ENCODE measurements around the gene GANAB. TPM values are rescaled to one million over a fixed set of nuclear protein-coding genes. Genes with fewer than 3 reads are reported as not detected.

Gene GANAB
- total RNA-seq, 1 donor from 2014 or later: 229 TPM

DNA sequence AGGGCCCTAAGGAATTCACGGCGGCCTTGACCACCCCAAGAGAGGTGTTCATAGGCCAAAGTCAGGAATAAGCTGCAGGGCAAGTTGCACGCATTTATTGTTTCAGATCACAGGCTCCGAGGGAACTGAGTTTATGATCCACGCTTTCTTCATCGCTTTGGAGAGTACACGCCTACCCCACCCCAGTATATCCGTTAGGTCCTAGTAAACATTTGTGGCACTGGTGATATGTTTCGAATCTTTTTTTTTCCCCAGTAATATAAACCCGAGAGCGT, 805 bp downstream of the GANAB start:
- Histone ChIP-seq H3K9me3 (no peaks in the 10 kb centered on the region), H3K27ac (peak overlapping the region; percentile 96), H3K4me1 (peaks cover 16% of the 10 kb centered on the region), H3K36me3 (peaks cover 45% of the 10 kb centered on the region), H3K27me3 (no peaks in the 10 kb centered on the region), H3K4me3 (peak overlapping the region; percentile 92)
- ATAC-seq (no peak), DNase-seq (no peak)
- TF ChIP-seq, protein P1, sequence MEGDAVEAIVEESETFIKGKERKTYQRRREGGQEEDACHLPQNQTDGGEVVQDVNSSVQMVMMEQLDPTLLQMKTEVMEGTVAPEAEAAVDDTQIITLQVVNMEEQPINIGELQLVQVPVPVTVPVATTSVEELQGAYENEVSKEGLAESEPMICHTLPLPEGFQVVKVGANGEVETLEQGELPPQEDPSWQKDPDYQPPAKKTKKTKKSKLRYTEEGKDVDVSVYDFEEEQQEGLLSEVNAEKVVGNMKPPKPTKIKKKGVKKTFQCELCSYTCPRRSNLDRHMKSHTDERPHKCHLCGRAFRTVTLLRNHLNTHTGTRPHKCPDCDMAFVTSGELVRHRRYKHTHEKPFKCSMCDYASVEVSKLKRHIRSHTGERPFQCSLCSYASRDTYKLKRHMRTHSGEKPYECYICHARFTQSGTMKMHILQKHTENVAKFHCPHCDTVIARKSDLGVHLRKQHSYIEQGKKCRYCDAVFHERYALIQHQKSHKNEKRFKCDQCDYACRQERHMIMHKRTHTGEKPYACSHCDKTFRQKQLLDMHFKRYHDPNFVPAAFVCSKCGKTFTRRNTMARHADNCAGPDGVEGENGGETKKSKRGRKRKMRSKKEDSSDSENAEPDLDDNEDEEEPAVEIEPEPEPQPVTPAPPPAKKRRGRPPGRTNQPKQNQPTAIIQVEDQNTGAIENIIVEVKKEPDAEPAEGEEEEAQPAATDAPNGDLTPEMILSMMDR (IDR thresholded peaks at IDR 0.05): no peak
- intact Hi-C loops (cut with DNase I): no loop called here

DNA sequence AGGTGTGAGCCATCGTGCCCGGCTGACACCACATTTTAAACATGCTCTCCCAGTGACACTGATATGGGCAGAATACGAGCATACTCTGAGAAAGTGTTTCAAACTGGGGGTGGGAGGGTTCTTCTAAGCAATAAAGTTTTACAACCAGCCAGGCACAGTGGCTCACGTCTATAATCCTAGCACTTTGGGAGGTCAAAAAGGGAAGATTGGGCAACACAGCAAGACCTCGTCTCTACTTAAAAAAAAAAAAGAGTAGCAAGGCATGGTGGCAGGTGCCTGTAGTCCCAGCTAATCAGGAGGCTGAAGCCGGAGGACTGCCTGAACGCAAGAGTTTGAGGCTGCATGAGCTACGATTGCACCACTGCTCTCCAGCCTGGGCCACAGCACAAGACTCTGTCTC, 2.2 kb downstream of the GANAB start:
- Histone ChIP-seq H3K27ac (no peak overlapping the region), H3K9me3 (no peaks in the 10 kb centered on the region), H3K4me3 (no peak overlapping the region), H3K36me3 (peaks cover 45% of the 10 kb centered on the region), H3K27me3 (no peaks in the 10 kb centered on the region), H3K4me1 (peaks cover 16% of the 10 kb centered on the region)
- intact Hi-C loops (cut with DNase I): no loop called here
- TF ChIP-seq, protein P1 (IDR thresholded peaks at IDR 0.05): no peak
- no peak for DNase-seq
- no peak for ATAC-seq

DNA sequence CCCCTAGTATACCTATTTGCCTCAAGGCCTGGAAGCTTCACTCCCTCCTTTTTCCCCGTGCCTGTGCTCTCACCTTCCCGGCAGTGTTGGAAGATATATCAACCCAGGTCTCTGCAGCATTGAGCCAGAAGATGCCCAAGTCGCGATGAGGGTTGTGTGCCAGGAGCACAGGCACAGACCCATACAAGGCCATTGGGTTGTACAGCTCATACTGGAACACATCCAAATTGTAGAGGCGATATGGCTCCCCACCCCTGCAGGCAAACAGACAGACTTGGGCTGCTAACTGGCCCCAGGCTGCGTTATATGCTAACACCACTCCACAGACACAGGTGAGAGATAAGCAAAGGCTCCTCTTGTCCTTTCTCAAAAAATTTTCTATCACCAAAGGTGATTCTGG, 13.9 kb downstream of the GANAB start:
- Histone ChIP-seq H3K27ac (no peak overlapping the region), H3K4me3 (no peak overlapping the region), H3K36me3 (peaks cover 99% of the 10 kb centered on the region), H3K4me1 (no peaks in the 10 kb centered on the region), H3K9me3 (no peaks in the 10 kb centered on the region), H3K27me3 (no peaks in the 10 kb centered on the region)
- ATAC-seq: no peak
- intact Hi-C loops (cut with DNase I): no loop called here
- no peak for DNase-seq
- TF ChIP-seq, protein P1 (IDR thresholded peaks at IDR 0.05): no peak

DNA sequence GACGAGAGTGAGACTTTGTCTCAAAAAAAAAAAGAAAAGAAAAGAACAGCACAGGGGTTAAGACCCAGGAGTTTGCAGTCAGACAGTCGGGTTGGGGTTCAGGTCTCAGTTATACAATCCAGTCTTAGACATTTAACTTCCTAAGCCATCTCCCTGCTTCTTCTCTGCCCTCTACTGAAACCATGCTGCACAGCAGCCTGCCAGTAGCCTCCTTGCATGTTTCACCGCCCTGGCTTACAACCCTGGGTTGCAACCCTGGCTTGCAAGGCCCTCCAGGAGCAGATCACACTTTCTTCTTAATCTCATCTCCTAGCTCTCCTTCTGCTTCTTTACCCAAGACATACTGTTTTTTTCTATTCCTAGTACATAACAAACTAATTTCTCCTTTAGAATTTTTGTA, 18.7 kb downstream of the GANAB start:
- ATAC-seq (no peak), DNase-seq (no peak)
- Histone ChIP-seq H3K36me3 (peaks cover 76% of the 10 kb centered on the region), H3K9me3 (no peaks in the 10 kb centered on the region), H3K27me3 (no peaks in the 10 kb centered on the region), H3K4me3 (no peak overlapping the region), H3K4me1 (peaks cover under 1% of the 10 kb centered on the region), H3K27ac (no peak overlapping the region)
- intact Hi-C loops (cut with DNase I): no loop called here
- TF ChIP-seq, protein P1 (IDR thresholded peaks at IDR 0.05): no peak

DNA sequence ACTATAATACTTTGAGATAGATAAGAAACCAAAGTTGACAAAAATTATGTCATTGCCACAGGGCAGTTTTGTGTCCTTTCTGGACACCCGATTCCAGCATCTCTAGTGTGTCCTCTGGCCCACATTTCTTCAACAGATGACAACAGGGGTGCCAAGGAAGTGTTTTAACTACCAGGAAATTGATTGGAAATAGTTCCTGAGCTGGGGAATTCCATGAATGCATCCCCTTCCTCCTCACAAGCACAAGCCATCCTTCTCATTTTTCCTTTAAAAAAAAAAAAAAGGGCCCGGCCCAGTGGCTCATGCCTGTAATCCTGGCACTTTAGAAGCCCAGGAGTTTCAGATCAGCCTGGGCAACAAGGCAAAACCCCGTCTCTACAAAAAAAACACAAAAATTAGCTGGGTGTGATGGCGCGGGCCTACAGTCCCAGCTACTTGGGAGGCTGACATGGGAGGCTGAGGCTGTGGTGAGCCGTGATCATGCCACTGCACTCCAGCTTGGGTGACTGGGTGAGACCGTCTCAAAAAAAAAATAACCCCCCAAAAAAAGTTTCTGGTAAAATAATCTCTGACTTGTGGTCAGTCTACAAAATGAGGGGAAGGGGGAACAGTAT, 23.8 kb downstream of the GANAB start:
- H3K27me3 ChIP-seq: no peaks in the 10 kb centered on the region
- intact Hi-C loops (cut with DNase I): no loop called here
- no peaks in the 10 kb centered on the region for H3K9me3 ChIP-seq
- TF ChIP-seq, protein P1 (IDR thresholded peaks at IDR 0.05): no peak
- H3K27ac ChIP-seq: peak overlapping the region; percentile 90
- H3K4me1 ChIP-seq: peaks cover 18% of the 10 kb centered on the region
- no peak for ATAC-seq
- DNase-seq: no peak
- H3K4me3 ChIP-seq: peak overlapping the region; percentile 83
- H3K36me3 ChIP-seq: peaks cover 25% of the 10 kb centered on the region
